GM04503 (cell line): ENCODE data around the gene ZFPM1.
"Not testable (repeated sequence)": the region's sequence is repeated elsewhere in the genome, so short reads cannot be mapped to it uniquely, and the experiment has no call there.

ENCODE experiments used
- DNase-seq: peaks from one replicate; pipeline ENCODE4 v3.0.0-alpha.2; 2012; ENCODE audit warnings: low read depth

Gene ZFPM1

GRCh38 chr16:88480829-88481228 lies 27.7 kb downstream of the ZFPM1 start:
- no peak for DNase-seq

- no peak for DNase-seq
Measured at GRCh38 chr16:88481851-88482250, 28.8 kb downstream of the ZFPM1 start.

- DNase-seq = no peak
Measured at GRCh38 chr16:88482630-88483391, 29.7 kb downstream of the ZFPM1 start.

- DNase-seq = no peak
Measured at GRCh38 chr16:88483392-88483641, 30.2 kb downstream of the ZFPM1 start.

- DNase-seq = no peak
Measured at GRCh38 chr16:88484505-88485365, 31.7 kb downstream of the ZFPM1 start.

- DNase-seq = not testable (repeated sequence)
Measured at GRCh38 chr16:88485366-88485741, 32.3 kb downstream of the ZFPM1 start.

- DNase-seq = no peak
Measured at GRCh38 chr16:88486398-88487123, 33.5 kb downstream of the ZFPM1 start.

- DNase-seq = no peak
Measured at GRCh38 chr16:88487124-88487432, 34.0 kb downstream of the ZFPM1 start.

- DNase-seq = no peak
Measured at GRCh38 chr16:88487920-88488851, 35.1 kb downstream of the ZFPM1 start.

GRCh38 chr16:88489163-88489741 lies 36.2 kb downstream of the ZFPM1 start:
- DNase-seq = no peak

GRCh38 chr16:88491001-88491559 lies 38.0 kb downstream of the ZFPM1 start:
- no peak for DNase-seq

GRCh38 chr16:88491560-88492310 lies 38.7 kb downstream of the ZFPM1 start:
- no peak for DNase-seq

GRCh38 chr16:88493879-88494278 lies 40.8 kb downstream of the ZFPM1 start:
- DNase-seq = no peak

- DNase-seq = no peak
Measured at GRCh38 chr16:88494335-88495154, 41.5 kb downstream of the ZFPM1 start.

- DNase-seq = no peak
Measured at GRCh38 chr16:88495268-88495772, 42.2 kb downstream of the ZFPM1 start.

GRCh38 chr16:88497561-88498462 lies 44.7 kb downstream of the ZFPM1 start:
- no peak for DNase-seq

GRCh38 chr16:88498576-88499208 lies 45.6 kb downstream of the ZFPM1 start:
- DNase-seq = no peak

- no peak for DNase-seq
Measured at GRCh38 chr16:88499292-88499691, 46.2 kb downstream of the ZFPM1 start.
